ENCODE data around the gene RAG2.

- TF ChIP-seq CTCF (IDR thresholded peaks at IDR 0.05) (no peak), ZFX (IDR thresholded peaks at IDR 0.05; ENCODE audit: borderline replicate concordance) (no peak)
Measured at GRCh38 chr11:36619502-36619901, 21.5 kb upstream of the RAG2 start.
